GM19397 (cell line): Measurements from ENCODE around the gene GOLGA2.

ENCODE experiments used
- ATAC-seq: cut with Tn5 transposase; IDR thresholded peaks from one replicate; pipeline ENCODE4 v1.9.1; 2021; ENCODE audit warnings: mild to moderate bottlenecking, moderate library complexity; ENCODE audit not compliant: unreplicated experiment

The GOLGA2 gene

DNA sequence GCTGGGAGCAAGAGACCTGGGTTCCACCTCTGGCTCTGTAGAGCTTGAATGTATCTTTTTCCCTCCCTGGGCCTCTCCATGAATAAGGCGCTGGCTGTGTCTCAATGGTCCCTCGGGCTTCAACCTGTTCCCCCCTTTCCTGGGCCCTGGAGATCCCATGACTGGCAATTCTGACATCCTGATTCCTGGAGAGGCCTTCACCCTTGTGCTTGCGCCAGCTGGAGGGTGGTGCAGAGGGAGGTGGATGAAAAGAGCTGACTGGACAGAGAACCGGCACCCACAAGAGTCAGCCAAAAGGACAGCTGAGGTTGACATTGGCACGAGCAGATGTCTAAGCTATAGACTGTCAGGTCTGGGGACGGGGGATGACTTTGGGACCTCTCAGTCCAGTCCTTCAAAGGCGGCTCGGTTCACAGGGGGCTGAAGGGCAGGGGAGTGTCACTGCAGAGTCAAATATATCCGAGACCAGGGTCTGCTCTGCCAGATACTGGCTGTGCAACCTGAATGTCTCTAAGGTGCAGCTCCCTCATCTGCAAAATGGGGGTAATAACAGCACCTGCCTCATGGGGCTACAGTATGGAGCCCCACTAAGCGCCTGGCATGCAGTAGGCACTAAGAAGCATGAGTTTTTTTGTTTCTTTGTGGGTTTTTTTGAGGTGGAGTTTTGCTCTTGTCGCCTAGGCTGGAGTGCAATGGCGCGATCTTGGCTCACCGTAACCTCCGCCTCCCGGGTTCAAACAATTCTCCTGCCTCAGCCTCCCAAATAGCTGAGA lies 58.8 kb downstream of the GOLGA2 start:
- ATAC-seq: no peak

DNA sequence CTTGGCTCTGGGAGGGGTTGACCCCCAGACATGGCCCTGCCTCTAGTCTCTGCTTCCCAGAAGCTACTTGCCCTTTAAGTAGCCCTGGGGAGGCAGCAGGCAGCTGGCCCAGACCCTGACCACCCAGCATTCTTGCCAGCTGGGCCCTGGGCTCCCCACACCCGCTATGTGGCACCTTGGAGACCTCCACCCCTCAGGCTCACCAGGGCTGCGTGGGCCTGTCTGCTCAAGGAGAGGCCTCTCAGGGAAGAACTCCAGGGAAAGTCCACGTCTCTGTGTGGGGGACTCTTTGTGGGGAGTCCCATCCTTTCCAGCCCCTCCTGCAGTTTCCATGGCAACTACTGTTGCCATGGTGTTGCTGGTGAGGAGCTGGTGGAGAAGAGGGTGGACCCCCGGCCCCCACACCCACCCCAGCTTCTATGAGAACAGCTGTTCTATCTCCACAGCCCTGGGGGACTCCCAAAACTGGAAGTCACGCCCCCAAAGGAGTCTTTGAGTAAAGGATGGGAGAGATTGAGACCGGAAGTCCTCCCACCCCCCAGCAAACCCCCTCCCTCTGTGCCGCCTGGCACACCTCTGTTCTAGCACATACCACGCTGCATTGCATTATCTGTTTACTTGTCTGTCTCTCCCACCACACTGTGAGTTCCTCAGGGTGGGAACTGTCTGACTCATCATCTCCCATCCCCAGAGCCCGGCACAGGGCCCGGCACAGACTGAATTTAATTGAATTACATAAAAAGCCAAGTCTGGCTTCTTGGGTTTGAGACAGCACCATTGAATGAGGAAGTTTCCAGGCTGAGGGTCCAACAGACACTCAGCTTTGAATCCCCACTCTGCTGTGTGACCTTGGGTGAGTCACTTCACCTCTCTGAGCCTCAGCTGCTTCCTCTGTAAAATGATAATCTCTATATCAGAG lies 60.1 kb downstream of the GOLGA2 start:
- ATAC-seq: no peak

DNA sequence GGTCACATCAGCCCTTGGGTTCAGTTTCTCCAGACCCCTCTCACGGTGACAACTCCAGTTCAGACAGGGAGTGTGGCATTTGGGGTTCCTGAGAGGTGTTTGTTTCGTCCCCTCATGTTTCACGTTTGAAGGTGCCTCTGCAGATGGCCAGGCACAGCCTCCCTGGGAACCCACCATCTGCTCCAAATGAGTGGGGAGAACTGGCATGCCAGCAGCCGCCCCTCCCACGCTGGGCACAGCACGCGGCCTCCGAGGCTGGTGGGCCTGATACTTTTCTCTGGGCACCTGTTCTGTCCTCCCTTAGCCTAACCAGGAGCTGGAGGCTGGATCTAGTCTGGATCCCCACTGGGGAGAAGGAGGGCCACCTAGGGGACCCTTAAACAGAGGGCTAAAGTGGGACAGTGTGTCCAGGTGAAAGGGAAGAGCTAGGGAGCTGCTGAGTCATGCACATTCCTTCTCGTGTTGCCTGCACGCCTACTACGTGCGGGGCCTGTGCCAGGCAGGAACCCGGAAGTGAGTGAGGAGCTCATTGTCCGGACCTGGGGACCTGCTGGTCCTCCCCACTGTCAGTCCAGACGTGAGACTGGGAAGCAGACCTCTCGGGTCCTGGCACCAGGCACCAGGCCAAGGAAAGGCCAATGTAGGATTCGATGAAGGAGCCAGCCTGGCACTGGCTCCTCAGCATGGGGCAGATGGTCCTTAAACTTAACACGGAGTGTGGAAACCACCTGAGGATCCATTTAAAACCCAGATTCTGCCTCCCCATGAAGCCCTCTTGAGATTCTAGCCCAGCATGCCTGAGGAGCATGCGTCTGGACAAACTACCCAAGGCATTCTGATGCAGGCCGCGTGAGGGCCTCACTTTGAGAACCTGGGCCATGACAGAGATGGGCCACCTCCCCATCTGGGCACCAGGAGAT lies 61.0 kb downstream of the GOLGA2 start:
- no peak for ATAC-seq

DNA sequence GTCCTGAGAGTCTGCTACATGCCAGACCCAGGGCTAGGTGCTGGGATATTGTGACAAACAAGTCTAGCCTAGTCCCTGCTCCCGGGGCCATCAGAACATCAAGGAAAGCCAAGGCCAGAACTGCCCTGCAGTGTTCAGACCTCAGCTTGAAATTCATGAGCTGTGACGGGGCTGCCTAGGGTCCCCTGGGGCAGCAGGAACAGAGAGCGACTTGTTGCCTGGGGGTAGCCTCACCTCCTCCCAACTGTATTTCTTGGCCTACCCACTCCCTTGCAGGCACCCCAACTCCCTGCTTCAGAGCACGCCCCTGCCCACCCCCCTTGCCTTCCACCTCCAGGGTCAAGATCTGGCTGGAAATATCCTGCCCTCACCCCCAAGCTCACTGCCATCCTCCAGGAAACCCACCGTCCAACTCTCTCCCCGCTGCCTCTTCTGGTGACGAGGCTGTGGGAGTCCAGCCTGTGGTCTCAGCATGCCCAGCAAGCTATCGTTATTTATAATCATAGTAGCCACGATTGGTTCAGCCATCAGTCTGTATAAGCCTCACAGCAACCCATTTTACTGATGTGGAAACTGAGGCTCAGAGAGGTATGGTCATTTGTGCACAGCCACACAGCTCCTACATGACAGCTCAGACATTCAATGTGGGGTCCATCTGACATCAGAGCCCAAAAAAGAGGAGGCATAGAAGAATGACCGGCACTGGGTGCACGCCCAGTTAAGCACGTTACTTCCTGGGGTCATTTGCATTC lies 61.9 kb downstream of the GOLGA2 start:
- ATAC-seq: no peak

DNA sequence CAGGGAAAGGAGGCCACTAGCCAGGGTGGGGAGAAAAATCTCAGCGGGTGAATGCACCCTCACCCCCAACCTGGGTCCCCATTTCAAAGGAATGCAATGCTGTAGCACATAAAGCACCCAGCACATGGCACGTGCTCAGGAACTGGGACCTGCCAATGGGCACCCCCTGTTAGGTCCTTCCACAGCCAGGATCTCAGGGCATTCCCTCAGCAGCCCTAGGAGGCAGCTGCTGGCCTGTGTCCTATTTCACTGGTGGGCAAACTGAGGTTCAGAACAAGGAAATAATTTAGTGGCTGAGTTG lies 63.9 kb downstream of the GOLGA2 start:
- ATAC-seq: no peak

DNA sequence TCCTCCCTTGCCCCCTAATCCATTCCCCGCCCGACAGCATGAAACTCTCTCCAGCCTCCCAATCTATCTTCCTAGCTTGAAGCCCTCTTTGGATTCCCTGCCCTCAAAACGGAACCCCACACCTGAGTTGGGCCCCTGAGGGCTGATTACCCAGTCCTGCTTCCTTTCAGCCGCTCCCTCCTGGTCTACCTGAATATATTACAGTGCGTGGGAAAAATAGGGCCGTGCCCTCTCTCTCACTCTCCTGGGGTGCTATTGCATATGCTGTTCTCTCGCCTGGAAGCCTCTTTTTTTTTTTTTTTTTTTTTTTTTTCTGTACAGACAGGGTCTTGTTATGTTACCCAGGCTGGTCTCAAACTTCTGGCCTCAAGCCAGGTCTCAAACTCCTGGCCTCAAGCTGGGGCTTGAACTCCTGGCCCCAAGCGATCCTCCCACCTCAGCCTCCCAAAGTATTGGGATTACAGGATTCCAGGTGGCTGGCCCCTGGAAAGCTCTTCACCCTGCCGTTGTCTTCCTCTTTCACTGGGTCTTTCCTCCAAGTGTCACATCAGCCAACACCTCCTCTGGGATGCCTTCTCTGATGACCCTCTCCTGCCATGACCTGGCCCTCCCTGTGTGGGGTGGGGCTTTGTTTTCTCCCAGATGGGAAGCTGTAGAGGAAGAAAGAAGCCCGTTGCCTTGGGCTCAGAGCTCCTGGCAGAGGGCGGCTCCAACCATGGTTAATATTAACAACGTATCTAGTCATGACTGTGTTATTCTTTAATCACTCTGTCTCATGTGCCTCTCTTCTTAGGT lies 64.4 kb downstream of the GOLGA2 start:
- no peak for ATAC-seq

DNA sequence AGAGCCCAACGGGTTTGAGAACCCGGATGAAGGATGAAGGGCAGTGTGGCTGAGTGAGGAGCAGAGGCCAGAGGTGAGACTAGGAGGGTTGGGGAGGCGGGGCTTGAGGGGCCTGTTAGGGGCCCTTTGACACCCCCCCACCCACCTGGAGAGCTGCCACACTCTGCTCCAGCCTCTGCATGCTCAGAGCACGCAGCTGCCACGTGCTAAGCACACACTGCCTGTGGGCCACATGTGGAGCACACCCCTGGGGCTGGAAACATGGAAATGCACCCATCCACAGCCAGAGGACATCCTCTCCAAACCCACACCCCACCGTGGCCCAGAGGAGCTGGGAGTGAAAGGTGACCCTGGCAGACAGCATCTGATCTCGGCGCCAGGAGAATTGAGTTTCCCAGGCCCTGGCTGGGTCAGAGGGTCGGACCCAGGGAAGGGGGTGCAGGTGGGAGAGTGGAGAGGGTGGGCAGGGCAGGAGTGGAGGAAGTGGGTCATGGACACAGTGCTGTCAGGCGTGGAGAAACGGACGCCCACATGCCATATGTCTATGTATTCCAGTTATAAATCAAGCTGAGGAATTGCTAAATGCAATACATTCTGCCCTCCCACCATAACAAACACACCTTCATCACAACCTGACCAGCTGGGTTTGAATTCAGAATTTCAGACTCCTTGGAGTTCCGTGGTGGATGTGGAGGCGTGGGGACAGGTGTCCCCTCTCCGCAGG lies 66.7 kb downstream of the GOLGA2 start:
- ATAC-seq: no peak

DNA sequence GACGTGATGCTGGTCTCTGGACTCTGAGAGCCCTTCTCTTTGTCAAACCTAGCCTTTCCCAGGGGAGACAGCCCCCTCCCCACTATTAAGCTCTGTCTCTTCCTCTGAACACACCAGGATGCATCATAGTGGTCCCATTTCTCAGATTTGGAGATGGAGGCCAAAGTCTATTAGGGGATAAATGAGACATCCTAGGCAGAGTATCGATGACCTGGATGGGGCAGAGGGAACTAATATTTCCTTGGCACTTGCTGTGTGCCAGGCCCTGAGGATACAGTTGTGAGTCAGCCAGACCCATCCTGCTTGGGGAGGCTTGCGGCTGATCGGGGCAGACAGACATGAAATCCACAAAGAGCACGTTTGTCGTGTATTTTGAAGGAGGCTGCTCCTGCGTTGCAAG lies 67.4 kb downstream of the GOLGA2 start:
- no peak for ATAC-seq

DNA sequence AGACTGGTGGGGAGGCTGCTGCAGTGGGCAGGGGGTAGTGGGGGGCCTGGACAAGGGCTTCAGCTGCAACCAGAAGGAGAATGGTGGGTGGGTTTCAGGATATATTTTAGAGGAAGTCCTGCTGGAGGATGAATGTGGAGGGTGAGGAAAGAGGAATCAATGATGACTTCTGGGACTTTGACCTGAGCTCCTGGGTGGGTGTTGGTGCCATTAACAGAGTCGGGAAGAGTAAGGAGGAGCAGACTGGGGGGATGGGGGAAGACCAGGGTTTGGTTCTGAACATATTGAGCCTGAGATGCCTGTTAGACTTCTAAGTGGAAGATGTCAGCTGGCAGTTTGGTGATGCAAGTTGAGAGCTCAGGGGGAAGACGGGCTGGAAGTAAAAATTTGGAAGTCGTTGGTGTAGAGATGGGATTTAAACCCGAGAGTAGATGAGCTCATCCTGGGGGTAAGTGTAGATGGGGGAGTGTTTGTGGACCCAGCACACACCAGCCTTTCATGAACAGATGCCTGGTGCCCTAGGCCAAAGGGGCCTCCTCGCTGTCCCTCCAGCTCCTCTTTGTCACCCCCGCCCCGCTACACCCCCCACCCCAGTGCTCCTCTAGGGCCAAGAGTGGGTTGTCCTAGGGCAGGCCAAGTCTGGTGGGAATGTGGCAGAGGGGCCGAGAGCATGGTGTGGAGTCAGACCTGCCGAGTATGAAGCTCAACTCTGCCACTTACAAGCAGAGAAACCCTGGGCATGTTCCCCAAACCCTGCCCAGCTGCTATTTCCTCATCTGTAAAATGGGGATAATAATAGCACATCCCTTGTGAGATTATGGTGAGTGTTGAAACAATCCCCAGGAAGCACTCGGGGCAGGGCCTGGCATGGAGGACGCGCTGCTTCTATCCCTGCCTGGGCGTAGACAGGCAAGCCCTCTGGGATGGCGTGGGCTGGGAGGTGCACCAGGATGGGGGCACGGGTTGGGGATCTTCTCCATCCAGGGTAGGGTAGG lies 68.6 kb downstream of the GOLGA2 start:
- no peak for ATAC-seq

DNA sequence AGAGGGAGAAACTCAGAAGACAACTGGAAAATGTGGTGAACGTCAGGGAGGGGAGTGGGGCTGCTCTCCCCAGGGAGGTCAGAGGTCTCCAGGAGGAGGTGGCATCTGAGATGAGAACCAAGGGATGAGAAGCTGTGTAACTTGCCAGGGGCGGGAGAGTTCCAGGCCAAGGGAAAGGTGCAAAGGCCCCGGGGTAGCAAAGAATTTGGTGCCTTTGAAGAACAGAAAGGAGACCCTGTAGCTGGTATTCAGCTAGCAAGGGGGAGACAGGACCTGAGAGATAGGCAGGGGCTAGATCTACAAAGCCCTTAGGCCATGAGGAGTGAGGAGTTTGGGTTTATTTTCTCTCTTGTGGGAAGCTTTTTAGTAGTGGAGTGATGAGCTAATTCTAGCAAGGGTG lies 69.3 kb downstream of the GOLGA2 start:
- no peak for ATAC-seq
